Heart left ventricle (tissue), 13 donors: ENCODE results near the gene ATF7IP.

Experiments used
- POLR2A ChIP-seq, 2 donors: fragments of 450-650 bp; IDR thresholded peaks; one replicate each; pipeline ENCODE4 v1.6.1; 2017; ENCODE audit warnings: antibody characterized with exemption in 2 of 2, mild to moderate bottlenecking in 2 of 2, moderate library complexity in 2 of 2
- TF ChIP-seq, protein P1 (sequence below), 12 donors: fragments of 200-600 bp; sonication (generic) in 4 of 12; IDR thresholded peaks; one replicate each; pipeline versions ENCODE4 v1.5.0 to v1.8.0; 2018 to 2022; ENCODE audit warnings: antibody characterized with exemption in 12 of 12, mild to moderate bottlenecking in 5 of 12
- donor health status: ischemic (EF 13 %, LVEDD 7.1; RV severe dilation, severe dysfunction).
- donor health status: DM: no; HTN: yes; CAD: no.
- donor health status: DM: no; HTN: no; CAD: no.
- donor health status: ischemic (EF 25% LVEDD 6.9; RV normal size, moderate dysfunction).
- donor health status: ischemic (EF 25% LVEDD 5.7; RV mildly dilated, moderate dysfunction).
- donor health status: ischemic (EF 35%, LVEDD 5.7; RV mildly dilated, moderate dysfunction).
- donor health status: nonischemic (EF 11% LVEDD 7.7; RV severe dilation, severe dysfunction).
- donor health status: DM: yes; HTN: yes; CAD: no.
- donor health status: PGD.
- donor health status: ischemic (EF 29% LVEDD 5.4; RV normal size, mild dysfunction).
- donor health status: nonischemic (EF 23%, LVEDD 6.1; RV moderate dilation, normal function).

DNA sequence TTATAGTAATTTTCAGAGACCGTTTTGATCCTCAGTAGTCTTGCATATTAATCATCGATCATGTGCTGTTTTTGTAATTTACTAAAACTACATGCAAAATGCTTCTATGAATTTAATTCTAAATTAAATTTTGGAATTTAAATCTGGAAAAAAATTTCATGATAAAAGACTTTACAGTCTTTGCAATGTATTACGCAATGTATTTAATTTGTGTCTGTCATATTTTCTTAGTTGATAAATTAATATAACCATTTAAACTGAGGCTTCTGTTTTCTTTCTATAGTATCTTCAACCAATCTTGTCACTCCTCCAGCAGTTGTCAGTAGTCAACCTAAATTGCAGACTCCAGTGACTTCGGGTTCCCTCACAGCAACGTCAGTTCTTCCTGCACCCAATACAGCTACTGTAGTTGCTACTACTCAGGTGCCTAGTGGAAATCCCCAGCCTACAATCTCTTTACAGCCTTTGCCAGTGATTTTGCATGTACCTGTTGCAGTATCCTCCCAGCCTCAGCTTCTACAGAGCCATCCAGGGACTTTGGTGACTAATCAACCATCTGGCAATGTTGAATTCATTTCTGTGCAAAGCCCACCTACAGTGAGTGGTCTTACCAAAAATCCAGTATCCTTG is 94.8 kb downstream of the ATF7IP start:
- TF ChIP-seq, protein P1, sequence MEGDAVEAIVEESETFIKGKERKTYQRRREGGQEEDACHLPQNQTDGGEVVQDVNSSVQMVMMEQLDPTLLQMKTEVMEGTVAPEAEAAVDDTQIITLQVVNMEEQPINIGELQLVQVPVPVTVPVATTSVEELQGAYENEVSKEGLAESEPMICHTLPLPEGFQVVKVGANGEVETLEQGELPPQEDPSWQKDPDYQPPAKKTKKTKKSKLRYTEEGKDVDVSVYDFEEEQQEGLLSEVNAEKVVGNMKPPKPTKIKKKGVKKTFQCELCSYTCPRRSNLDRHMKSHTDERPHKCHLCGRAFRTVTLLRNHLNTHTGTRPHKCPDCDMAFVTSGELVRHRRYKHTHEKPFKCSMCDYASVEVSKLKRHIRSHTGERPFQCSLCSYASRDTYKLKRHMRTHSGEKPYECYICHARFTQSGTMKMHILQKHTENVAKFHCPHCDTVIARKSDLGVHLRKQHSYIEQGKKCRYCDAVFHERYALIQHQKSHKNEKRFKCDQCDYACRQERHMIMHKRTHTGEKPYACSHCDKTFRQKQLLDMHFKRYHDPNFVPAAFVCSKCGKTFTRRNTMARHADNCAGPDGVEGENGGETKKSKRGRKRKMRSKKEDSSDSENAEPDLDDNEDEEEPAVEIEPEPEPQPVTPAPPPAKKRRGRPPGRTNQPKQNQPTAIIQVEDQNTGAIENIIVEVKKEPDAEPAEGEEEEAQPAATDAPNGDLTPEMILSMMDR (IDR thresholded peaks at IDR 0.05), result no peak
- TF ChIP-seq POLR2A (IDR thresholded peaks at IDR 0.05), result no peak
